HEK293T (cell line): Measurements from ENCODE around the gene LIN37.
"Not testable (repeated sequence)": the region's sequence is repeated elsewhere in the genome, so short reads cannot be mapped to it uniquely, and the experiment has no call there.

Source experiments
- CTCF ChIA-PET: fragments of 350-600 bp; formaldehyde crosslinking; extraction: SDS; loops from one replicate; lab custom pipeline; 2021; ENCODE audit warnings: antibody characterized with exemption, inconsistent platforms; lab: Yijun Ruan, JAX
- POLR2A ChIA-PET: fragments of 350-600 bp; formaldehyde crosslinking; extraction: SDS; loops from one replicate; lab custom pipeline; 2020; ENCODE audit warnings: antibody characterized with exemption, inconsistent platforms; lab: Yijun Ruan, JAX
- DNase-seq: peaks from one replicate; pipeline ENCODE4 v3.0.0; 2012; ENCODE audit warnings: mixed read lengths; ENCODE audit errors: extremely low spot score
- ARNT ChIP-seq: fragments of 450-650 bp; IDR thresholded peaks from 2 replicates; pipeline ENCODE4 v1.6.1; 2017; ENCODE audit warnings: mild to moderate bottlenecking
- BHLHE40 ChIP-seq: fragments of 450-650 bp; IDR thresholded peaks from 2 replicates; pipeline ENCODE4 v1.6.1; 2016; ENCODE audit warnings: mild to moderate bottlenecking, moderate library complexity, borderline replicate concordance
- CTBP1 ChIP-seq: fragments of 450-650 bp; IDR thresholded peaks from 2 replicates; pipeline ENCODE4 v1.6.1; 2016; ENCODE audit warnings: borderline replicate concordance
- ELF4 ChIP-seq: fragments of 450-650 bp; IDR thresholded peaks from 2 replicates; pipeline ENCODE4 v1.6.1; 2017; ENCODE audit warnings: antibody characterized with exemption
- FOXA1 ChIP-seq: fragments of 450-650 bp; IDR thresholded peaks from 2 replicates; pipeline ENCODE4 v1.6.1; 2016; ENCODE audit warnings: mild to moderate bottlenecking
- FOXK2 ChIP-seq: fragments of 450-650 bp; IDR thresholded peaks from 2 replicates; pipeline ENCODE4 v1.6.1; 2016; ENCODE audit warnings: mild to moderate bottlenecking
- FOXM1 ChIP-seq: fragments of 450-650 bp; IDR thresholded peaks from 2 replicates; pipeline ENCODE4 v1.6.1; 2017; ENCODE audit warnings: mild to moderate bottlenecking, borderline replicate concordance
- HDGF ChIP-seq: fragments of 450-650 bp; IDR thresholded peaks from 2 replicates; pipeline ENCODE4 v1.6.1; 2017; ENCODE audit warnings: antibody characterized with exemption, borderline replicate concordance
- L3MBTL2 ChIP-seq: fragments of 450-650 bp; conservative IDR thresholded peaks from 2 replicates; pipeline ENCODE4 v1.6.1; 2016; ENCODE audit warnings: mild to moderate bottlenecking
- LEF1 ChIP-seq: fragments of 450-650 bp; IDR thresholded peaks from 2 replicates; pipeline ENCODE4 v1.6.1; 2017; ENCODE audit warnings: mild to moderate bottlenecking, borderline replicate concordance
- NFRKB ChIP-seq: fragments of 450-650 bp; IDR thresholded peaks from 2 replicates; pipeline ENCODE4 v1.6.1; 2016; ENCODE audit warnings: mild to moderate bottlenecking, moderate library complexity
- SP1 ChIP-seq: fragments of 450-650 bp; IDR thresholded peaks from 2 replicates; pipeline ENCODE4 v1.6.1; 2017
- SUZ12 ChIP-seq: fragments of 450-650 bp; IDR thresholded peaks from 2 replicates; pipeline ENCODE4 v1.6.1; 2016; ENCODE audit warnings: mild to moderate bottlenecking
- TARDBP ChIP-seq: fragments of 450-650 bp; IDR thresholded peaks from 2 replicates; pipeline ENCODE4 v1.6.1; 2016
- ZNF384 ChIP-seq: fragments of 450-650 bp; IDR thresholded peaks from 2 replicates; pipeline ENCODE4 v1.6.1; 2016
- TF ChIP-seq, protein P1 (sequence below): fragments of 450-650 bp; IDR thresholded peaks from 2 replicates; pipeline ENCODE4 v1.6.1; 2016

Gene LIN37

DNA sequence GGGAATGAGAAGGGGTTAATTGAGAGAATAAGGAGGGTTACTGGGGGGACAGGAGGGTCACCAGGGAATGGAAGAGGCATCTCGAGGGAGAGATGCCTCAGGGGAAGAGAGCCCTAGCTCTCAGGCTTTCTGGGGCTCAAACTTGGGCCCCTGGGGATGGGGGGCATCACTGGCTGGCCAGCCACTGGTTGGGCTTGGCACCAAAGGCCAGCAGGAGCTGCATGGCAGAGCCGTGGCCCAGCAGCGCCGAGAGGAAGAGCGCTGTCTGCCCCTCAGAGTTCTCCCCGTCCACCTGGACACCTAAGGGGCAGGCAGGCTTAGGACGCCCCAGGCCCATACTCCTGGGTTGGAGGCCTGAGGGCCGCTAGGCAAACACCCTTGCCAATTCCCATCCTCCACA lies 44.5 kb downstream of the LIN37 start:
- ChIA-PET CTCF (no interaction called here), POLR2A (no interaction called here)
- no peak for DNase-seq
- TF ChIP-seq SUZ12 (no peak), FOXK2 (no peak), ELF4 (no peak), TARDBP (no peak), HDGF (no peak), BHLHE40 (no peak), ARNT (no peak), L3MBTL2 (no peak), SP1 (no peak), CTBP1 (no peak), FOXA1 (no peak), FOXM1 (no peak), NFRKB (no peak), LEF1 (no peak), ZNF384 (no peak)
- TF ChIP-seq, protein P1, sequence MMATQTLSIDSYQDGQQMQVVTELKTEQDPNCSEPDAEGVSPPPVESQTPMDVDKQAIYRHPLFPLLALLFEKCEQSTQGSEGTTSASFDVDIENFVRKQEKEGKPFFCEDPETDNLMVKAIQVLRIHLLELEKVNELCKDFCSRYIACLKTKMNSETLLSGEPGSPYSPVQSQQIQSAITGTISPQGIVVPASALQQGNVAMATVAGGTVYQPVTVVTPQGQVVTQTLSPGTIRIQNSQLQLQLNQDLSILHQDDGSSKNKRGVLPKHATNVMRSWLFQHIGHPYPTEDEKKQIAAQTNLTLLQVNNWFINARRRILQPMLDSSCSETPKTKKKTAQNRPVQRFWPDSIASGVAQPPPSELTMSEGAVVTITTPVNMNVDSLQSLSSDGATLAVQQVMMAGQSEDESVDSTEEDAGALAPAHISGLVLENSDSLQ: no peak

DNA sequence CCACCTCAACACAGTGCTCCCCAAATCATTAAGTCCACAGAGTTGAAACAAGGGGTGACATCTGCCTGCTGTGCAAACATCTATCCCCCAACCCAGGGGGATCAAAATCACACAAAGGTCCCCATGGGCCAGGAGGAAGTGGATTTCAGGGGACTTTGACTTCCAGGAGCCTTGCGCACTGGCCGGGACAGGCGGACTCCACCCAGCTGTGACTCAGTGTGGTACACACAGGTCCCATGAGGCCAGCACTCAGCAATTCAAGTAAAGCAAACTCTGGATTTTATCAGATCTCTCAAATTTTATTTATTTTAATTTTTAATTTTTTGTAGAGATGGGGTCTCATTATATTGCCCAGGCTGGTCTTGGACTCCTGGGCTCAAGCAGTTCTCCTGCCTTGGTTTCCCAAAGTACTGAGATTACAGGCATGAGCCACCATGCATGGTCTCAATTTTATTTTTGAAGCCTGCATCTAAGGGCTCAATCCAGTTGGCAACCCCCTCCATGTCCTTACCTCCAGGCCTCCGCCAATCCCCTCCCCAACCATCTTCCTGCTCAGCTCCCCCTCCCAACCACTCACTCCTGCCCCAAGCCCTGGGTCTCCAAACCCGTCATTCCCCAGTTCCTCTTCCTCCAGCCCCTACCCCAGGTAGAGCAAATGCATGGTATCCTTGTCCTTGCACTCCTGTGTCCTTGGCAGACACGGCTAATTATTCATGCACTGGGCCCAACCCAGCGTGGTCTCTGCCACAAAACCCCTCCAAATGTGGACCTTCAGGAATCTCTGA lies 45.2 kb downstream of the LIN37 start:
- no peak for DNase-seq
- TF ChIP-seq SUZ12: no peak
- no peak for TF ChIP-seq ELF4
- no peak for TF ChIP-seq ZNF384
- TF ChIP-seq FOXA1: no peak
- TF ChIP-seq BHLHE40: no peak
- TF ChIP-seq, protein P1: no peak
- no peak for TF ChIP-seq NFRKB
- TF ChIP-seq TARDBP: no peak
- no peak for TF ChIP-seq HDGF
- no peak for TF ChIP-seq CTBP1
- TF ChIP-seq FOXM1: no peak
- CTCF ChIA-PET: no interaction called here
- POLR2A ChIA-PET: no interaction called here

DNA sequence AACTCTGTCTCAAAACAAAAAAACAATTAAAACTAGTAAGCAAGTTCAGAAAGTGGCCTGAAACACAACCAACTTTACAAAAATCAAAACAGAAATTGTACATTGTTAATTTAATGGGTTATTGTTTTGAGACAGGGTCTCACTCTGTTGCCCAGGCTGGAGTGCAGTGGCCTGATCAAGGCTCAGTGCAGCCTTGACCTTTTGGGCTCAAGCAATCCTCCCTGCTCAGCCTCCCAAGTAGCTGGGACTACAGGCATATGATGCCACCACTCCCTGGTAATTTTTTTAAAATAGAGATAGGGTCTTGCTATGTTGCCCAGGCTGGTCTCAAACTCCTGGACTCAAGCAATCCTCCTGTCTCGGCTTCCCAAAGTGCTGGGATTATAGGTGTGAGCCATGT lies 47.2 kb downstream of the LIN37 start:
- CTCF ChIA-PET, POLR2A ChIA-PET, DNase-seq: not testable (repeated sequence)

DNA sequence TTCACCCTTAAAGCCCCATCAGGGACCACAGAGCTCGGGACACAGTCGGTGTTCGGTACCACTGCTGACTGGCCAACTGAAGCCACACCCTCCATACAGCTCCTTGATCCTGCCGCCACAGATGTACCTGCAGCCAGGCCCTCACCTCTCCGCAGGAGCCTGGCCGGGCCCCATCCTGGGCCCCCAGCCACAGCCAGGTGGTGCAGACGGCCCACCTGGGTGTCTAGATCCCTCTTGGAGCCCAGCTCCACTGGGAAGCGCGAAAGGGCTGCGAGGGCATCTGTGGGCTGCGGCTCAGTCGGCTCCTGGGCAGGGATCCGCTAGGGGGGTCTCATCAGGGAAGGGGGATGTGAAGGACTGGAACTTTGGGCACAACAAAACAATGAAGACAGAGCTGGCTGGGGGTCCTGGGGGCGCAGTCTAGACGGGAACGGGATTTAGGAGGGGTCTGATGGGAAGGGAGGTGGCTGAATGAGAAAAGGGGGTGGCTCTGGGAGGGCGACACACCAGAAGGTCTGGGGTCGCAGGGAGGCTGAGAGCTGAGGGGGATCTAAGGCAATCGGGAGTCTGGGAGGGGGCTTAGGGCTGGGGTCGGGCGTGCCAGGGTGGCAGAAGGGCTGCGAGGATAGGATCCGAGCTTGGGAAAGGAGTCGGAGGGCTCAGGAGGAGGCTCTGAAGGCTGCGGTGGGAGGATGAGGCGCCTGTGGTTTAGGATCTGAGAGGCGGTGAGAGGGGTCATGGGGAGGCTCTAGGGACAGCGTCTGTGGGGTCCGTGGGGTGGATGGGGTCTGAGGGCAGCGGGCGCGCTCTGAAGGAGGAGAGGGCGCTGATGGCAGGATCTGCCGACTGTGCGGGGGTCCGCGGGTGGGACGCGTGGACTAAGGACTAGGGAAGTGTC lies 48.5 kb downstream of the LIN37 start:
- TF ChIP-seq NFRKB (no peak), LEF1 (no peak), SP1 (no peak), FOXM1 (no peak), ELF4 (no peak), FOXK2 (no peak), BHLHE40 (no peak), CTBP1 (no peak)
- TF ChIP-seq, protein P1: no peak
- DNase-seq: no peak
- ChIA-PET CTCF (no interaction called here), POLR2A (no interaction called here)

DNA sequence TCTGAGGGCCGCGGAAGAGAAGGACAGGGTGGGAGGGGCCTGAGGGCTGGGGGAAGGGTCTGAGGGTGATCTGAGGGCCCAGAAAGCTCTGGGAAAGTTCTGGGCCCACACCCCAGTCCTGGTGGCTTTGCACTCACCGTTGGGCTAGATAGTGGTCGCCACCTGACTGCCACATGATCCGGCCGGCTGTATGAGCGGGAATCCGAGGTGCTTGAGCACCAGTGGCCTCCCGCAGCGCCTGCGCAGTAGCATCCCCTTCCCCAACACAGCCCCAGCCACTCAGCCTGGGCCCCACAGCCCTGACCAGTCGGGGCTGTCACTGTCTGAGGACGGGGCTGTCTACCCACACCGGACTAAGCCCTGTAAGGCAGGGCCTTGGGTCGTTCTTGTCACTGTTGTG lies 49.3 kb downstream of the LIN37 start:
- POLR2A ChIA-PET: no interaction called here
- CTCF ChIA-PET: no interaction called here

More for the DNA sequence above, 49.3 kb downstream of the LIN37 start:
- TF ChIP-seq NFRKB: no peak
- no peak for TF ChIP-seq TARDBP
- TF ChIP-seq SP1: no peak
- no peak for TF ChIP-seq BHLHE40
- TF ChIP-seq ARNT: no peak
- no peak for TF ChIP-seq SUZ12
- no peak for TF ChIP-seq ELF4
- TF ChIP-seq, protein P1: no peak
- no peak for TF ChIP-seq L3MBTL2
- no peak for TF ChIP-seq CTBP1
- no peak for TF ChIP-seq ZNF384
- TF ChIP-seq HDGF: no peak
- TF ChIP-seq FOXM1: no peak
- TF ChIP-seq FOXA1: no peak
- TF ChIP-seq LEF1: no peak
- TF ChIP-seq FOXK2: no peak
- DNase-seq: no peak
